ENCODE measurements around the gene FOXP2.

The FOXP2 gene

DNA sequence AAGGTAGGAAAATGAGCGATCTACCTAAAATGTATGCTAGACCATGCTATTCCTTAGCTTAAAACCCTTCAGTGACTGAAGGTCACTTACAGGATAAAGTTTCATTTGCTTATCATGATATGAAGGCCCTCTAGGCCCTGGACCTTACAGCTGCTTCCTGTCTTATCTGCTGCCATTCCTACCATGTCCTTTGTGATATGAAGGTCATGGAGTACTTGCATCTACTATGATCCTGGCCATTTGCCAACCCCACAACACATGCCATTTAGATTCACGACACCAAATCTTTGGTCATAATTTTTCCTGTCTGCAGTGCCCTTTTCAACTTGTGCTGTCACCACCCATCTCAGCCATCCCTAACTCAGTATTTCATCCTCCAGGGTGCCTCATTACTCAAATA lies 325.5 kb downstream of the FOXP2 start:
- DNase-seq = no peak

DNA sequence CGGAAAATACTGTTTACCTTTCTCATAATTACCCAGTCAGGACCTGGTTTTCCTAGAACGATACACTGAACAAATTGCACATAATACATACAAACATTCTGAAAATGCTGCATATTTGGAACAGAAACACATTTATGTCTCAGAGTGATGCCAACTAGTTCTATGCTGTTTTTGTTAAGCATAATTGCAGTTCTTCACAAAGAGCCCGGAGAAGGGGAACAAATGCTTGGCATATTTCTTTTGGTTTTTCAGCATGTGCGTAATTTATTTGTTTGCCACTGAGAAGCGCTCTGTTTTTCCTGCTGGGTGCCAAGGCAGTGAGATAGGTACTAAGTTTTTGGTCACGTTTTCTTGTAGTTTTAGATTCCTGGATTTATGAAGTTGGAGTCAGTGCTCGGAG lies 326.3 kb downstream of the FOXP2 start:
- no peak for DNase-seq

DNA sequence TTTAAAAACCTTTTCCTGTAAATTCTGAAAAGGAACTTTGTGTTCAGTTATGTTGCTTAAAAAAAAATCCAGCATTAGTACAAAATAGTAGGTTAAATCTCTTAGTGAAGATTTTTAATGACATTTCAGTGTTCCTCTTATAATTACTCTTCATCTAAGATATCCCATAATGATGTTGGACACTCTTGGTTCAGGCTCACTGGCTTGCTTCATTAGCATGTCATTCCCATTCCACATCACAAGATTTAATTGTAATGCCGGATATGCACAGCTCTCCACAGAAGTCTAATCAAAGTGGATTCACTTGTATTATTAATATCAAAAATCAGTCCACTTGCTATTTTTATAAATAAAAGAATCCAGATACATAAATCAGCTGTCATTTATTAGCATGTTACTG lies 327.3 kb downstream of the FOXP2 start:
- DNase-seq = no peak

Measured in NCI-H345 (cell line).